H4 (cell line): ENCODE measurements around the gene PPP1R1C. TPM values are rescaled to one million over a fixed set of nuclear protein-coding genes. Genes with fewer than 3 reads are reported as not detected.

Experiments
- DNase-seq: peaks from one replicate; pipeline ENCODE4 v3.0.0-alpha.2; 2015; ENCODE audit warnings: low spot score
- total RNA-seq: library from RNA; depleted of rRNA; stranded (reverse); fragments of >200 nt; shearing (Covaris generic); gene quantifications from 2 replicates; pipeline ENCODE4 v1.2.3, GENCODE V29; 2014

The PPP1R1C gene
- total RNA-seq, 1 experiment from 2014 or later, result 3.3 TPM

- DNase-seq, result no peak
Measured at GRCh38 chr2:181971032-181971431, 14.6 kb upstream of the PPP1R1C start.

DNA sequence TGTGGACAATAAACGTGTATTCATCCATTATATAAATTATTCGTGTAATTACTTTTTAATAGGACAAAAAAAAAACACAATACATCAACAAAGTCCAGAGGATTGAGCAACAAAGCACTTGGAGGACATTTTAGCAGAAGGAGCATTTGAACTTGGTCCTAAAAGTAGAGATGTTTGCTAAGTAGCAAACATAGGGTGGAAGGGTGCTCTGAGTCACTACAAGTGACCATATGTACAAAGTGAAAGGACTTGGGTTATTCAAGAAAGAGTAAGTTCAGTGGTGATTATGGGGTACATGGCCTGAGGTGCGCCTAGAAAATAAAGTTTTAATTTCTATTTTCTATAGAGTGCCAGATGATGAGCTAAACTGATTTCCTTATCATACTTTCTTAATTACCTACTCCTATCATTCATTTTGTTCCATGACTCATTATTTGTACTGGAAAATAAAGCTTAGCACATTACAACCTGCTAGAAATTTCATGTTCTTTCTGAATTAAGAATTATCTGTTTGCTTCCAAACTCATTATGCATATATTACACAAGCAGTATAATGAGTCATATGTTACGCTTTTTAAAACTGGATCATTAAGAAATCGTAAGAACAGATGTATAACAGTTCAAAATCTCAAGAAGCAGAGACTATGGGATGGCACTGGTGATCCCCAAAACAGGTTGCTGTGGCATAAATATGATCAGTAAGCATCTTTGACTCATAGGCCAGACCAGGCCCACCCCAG lies 13.1 kb upstream of the PPP1R1C start:
- DNase-seq, result no peak

DNA sequence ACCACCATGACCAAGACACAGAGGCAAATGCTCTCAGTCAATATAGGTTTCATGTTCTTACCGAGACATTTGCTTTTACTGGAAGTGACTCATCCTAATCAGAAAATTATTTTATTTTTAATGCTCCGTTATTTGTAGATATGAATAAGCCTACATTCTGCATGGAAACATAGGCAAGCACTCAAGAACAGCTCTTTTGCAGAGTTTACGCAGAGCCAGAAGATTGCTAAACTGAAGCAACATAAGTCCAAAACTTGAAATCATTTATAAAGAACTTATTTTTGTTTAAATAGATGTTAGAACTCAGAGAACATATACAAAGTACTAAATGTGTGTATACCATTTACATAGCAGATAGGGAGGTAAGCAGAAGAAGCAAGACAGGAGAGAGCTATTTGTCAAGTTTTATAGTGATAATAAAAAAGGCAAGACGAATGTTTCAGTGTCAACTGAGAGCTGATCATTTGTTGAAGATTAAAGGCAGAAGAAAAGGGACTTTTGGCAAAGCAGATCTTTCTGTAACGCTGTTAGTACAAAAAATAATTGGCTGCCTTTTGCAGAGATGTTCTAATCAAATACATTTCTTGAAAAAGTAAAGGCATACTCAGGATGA lies 12.4 kb upstream of the PPP1R1C start:
- no peak for DNase-seq

DNA sequence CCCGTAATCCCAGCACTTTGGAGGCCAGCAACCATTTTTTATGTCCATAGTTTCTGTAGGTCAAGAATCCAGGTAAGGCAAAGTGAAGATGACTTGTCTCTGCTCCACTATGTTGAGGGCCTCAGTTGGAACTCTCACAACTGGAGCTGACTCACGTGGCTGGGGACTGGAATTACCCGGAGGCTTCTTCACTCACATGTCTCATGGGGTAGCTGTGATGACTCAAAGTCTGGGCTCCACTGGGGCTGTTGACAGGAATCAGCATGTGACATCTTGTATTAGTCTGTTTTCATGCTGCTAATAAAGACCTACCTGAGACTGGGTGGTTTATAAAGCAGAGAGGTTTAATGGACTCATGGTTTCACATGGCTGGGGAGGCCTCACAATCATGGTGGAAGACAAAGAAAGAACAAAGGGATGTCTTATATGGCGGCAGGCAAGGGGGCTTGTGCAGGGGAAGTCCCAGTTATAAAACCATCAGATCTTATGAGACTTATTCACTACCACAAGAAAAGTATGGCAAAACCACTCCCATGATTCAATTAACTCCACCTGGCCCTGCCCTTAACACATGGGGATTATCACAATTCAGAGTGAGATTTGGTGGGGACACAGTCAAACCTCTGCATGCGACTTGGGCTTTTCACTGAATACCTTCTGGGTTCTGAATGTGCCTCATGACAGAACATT lies 7.8 kb upstream of the PPP1R1C start:
- DNase-seq, result no peak

DNA sequence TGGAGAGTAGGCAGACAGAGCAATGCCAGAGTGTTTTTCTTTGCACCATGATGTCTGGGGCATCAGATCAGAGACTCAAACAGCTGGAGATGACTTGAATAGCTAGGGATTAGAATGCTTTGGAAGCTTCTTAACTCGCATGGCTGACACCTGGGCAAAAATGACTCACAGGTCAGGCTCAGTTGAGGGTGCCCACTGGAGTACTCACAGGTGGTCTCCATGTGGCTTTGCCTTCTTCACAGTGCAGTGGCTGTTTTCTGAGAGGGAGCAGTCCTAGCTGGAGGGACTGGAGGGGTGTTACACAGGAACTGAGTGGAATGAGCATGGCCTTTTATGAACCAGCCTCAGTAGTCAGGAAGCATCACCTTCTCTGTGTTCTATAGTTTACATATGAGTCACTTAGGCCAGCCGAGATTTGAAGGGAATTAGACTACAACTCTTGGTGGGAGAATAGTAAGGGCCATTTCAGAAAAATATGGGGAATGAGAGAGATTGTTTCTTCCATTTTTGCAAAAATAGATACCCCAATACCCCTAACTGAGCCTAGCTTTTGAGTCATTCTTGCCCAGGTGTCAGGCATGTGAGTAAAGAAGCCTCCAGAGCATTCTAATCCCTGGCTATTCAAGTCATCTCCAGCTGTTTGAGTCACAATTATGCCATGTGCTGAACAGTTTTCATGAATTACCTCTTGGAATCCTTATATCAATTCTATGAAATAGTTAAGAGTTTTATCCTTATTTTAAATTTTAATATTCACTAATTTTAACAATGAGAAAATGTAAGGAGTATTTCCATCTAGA lies 7.1 kb upstream of the PPP1R1C start:
- DNase-seq, result no peak

- DNase-seq, result no peak
Measured at GRCh38 chr2:181984060-181984459, 1.6 kb upstream of the PPP1R1C start.

DNA sequence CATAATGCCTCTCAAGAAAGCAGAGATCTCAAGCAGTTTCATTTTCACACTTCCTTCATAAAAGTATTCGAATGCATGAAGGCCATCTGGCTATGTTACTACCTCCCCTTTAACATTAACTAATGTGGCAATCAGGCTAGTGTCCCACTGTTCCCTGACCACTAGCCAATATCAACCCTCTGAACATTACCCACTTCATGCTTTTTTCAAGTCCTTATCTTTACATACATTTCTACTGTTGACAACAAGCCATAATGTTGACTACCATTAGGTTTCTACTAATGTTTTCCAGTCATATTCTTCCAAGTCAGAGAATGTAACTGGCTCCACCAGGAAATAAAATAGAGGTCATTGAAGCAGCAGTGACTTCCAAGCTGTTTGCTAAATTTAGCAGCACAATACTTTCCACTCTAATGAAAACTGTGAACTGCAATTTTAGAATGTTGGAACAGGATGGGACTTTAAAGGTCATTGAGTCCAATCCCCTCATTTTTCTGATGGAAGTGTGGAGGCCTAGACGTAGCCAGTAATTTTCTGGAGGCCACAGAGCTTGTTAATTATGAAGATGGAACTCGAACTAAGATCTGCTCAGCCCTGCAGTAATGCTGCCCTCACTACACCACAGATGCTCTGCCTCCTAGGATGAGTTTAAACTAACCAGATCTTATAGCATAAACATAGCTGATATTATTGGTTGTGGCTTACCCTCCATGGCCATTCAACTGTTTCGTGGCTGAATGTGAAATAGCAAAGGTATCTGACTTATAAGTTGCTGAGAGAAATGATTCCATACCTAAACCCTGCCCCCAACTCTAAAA lies 630 bp upstream of the PPP1R1C start:
- DNase-seq, result no peak

DNA sequence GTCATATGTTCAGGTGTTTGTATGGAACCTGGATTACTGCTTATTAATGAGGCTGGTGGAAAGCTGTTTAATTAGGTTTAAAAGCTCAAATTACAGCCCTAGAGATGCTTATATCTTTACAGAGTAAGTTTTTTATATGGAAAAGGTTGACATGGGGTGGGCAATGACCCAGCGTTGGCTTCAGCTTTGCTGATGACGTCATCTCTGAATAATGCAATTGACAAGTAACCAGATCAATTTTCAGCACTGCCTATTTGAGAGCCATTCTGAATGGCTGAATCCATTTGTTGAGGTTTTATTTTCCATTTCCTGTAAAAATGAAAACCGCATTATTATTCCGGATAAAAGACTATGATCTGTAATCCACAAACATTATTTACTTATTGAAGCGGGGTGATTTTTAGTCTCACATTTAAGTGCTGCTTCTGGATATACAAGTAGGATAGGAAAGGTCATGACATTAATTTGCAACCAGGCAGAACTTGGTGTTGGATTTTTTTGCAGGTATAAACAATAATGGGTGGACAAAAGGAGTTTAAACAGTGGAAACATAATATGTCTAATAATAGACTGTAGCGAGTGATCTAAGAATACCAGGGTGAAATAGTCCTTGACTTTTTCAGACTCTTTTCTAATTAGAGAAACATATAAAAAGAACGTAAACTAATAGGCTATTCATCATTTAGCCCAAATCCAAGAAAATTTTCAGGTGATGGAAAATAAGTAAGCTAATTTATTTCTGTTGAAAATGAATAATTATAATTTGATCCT lies 2.7 kb downstream of the PPP1R1C start:
- DNase-seq, result no peak

GRCh38 chr2:181989099-181989498 lies 3.4 kb downstream of the PPP1R1C start:
- DNase-seq, result no peak

DNA sequence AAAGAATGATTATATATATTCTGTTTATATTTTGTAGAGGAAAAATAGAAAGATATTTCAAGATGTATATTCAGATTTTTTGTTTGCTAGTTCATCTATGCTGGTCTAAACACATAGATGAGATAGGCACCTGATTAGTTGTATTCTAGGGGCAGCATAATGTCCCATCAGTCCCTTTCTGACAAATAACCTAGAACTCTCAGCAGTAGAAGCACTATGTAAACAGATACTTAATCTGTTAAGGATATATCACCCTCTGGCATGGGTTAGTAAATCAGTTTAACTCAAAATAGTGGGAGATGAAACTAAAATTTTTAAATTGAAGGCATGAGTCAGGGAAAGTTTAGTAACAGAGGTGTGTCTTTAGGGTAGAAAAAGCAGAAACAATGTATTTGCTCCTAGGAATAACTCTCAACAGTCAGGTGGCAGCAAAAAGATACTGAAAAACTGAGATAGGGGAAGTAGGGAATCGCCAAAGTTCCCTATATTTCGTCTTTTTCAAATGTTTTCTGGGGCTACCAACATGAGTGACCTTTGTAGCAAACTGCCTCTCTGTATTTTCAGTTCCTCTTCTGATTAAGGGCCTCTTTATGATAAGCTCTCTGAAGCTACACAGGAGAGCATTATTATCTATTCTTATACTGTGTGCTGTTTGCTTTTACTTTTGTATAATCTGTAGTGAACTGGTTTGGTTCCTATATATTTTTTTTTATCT lies 5.7 kb downstream of the PPP1R1C start:
- DNase-seq, result no peak

DNA sequence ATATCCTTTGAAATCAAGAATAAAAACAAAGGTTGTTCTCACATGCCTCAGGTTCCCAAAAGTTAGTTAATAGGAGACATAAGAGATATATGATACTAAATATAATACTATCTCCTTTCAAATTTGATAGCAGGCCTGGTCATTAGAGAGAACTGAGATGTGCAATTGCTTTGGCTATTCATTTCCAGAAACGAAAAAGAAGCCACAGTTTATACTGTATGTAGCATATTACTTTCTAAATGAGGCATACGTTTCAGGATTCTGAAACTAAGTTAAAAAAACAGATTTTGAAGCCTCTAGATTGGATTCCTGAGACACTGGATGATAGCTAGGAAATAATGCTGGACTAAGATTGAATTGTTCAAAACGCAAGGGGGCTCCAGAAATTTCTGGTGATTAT lies 7.1 kb downstream of the PPP1R1C start:
- no peak for DNase-seq

DNA sequence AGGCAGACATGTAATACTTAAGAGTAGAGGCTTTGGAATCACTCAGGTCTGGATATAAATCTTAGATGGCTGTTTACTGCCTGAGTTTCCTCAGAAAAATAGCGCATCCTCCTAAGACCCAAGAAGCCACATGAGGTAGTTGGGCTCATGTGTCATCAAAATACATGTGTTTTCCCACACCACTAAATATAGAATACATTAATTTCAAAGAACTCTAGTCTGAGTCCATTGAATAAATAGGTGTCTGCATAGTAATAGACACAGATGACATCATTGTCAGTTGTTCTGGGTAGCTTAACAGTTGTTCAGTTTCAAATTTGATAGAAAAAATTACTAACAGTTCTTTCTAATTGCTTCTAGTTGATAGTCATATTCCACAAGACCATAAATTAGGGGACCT lies 9.6 kb downstream of the PPP1R1C start:
- no peak for DNase-seq

- no peak for DNase-seq
Measured at GRCh38 chr2:181998041-181998835, 12.6 kb downstream of the PPP1R1C start.

DNA sequence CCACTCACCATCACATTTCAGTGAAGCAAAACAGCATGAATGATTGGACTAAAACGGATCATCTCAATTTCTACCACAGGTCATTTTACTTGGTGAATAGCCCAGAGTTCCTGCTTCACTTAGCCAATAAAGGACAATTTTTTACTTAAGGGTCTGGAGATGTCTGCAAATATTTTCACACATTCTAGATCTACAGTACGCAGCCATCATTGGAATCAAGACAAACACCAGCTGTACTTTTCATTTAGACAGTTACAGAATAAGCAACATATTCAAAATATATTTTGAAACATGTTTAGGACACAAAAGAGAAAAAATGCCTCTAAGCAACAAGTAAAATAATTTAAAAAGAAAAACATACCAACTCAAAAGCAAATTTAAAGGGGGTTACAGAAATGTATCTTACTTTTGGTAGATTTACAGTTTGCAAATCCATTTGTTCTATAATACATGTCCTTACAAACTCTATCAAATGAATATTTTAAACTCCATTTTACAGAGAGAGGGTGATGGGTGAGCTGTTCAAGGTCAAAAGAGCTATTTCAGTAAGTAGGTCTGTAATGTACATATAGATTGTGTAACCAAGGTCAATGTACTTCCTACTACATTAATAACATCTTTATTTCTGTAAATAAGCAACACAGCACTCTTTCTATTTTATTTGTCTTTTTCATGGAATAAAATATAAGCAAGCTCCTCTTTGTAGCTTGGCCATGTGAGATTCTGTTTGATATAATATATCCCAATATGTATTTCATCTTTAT lies 13.4 kb downstream of the PPP1R1C start:
- no peak for DNase-seq

- no peak for DNase-seq
Measured at GRCh38 chr2:181999911-182000310, 14.3 kb downstream of the PPP1R1C start.

DNA sequence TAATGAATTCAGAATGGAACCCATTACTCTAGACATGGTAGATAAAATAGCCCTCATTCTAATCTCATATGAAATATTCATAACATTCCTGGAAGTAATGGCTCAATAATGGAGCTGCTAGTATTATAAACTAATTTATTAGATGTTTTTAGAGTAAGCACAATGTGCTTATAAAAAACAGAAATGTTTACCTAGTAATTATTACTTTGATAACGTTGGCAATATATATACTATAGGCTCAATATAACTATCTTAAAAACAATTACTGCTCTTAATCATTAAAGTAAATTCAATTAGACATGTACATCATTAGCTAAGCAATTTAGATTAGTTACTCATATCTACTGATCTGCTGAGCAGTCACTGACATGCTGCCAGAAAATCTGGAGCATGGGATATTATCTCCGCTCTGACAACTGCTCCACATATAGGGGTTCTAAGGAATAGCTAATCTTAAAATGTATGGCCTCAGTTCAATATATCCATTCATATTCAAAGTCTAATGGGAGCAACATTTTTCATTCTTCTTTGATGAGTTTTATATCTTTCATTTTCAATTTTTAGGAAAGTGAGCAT lies 19.4 kb downstream of the PPP1R1C start:
- no peak for DNase-seq

DNA sequence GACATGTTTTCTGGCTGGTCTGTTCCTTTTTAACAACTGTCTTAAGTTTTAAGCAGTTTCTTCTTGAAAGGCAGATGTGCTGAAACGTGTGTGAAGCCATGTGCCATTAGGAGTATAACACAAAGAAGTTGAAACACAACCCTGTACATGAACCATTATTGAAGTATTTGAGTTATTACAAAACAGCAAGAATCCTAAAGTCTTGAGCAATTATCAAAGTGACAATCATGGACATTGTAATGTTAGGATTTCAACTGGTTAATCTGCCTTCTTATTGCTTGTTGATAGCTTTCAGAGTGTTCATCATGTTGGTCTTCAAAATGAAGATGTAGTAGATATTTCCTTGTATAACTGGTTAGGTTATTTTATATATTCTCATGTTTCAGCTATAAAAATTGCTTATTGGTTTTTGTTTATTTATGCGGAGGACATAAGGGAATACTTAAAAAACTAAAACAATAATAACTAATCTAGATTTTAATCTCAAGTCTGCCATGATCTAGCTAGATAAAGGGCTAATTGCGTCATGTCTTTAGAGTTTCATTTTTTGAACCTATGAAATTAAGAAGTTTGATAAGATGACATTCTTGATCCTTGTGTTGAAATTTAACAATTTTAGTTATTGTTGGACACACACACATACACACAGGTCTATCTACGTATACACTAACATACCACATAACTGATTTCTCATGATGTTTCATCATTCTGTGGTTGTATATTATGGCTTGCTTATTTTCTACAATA lies 21.1 kb downstream of the PPP1R1C start:
- no peak for DNase-seq
